H1 (cell line): ENCODE results near the gene INHBA. TPM values are rescaled to one million over a fixed set of nuclear protein-coding genes. Genes with fewer than 3 reads are reported as not detected.

Source experiments
- CTCF ChIA-PET: fragments of 300-600 bp; sonication (Branson Sonifier 250); formaldehyde crosslinking; loops from one replicate; lab custom pipeline; 2021; ENCODE audit not compliant: partially characterized antibody; lab: Charles Lee
- POLR2A ChIA-PET: fragments of 300-600 bp; sonication (Branson Sonifier 250); formaldehyde crosslinking; loops from one replicate; lab custom pipeline; 2021; ENCODE audit warnings: inconsistent platforms; ENCODE audit not compliant: partially characterized antibody; lab: Charles Lee
- DNase-seq, 2 experiments: peaks; one replicate each; pipeline versions ENCODE4 v3.0.0 to v3.0.0-alpha.2; 2010 to 2022; ENCODE audit warnings: low spot score in 2 of 2, low read depth in 1 of 2, mixed read lengths in 1 of 2
- FAIRE-seq: peaks from 2 replicates; lab custom pipeline; 2011; peaks lifted over from hg19 to GRCh38; lab: Jason Lieb, UNC
- H2AFZ ChIP-seq: 2 replicates; pipeline ENCODE4 v1.8.1; 2012; ENCODE audit warnings: low read length, inconsistent platforms
- H2AK5ac ChIP-seq: 2 replicates; pipeline ENCODE4 v1.6.1; 2013; ENCODE audit warnings: low read depth, low read length
- H2BK120ac ChIP-seq: replicated peaks from 2 replicates; pipeline ENCODE3; 2013; ENCODE audit warnings: low read depth, low read length, inconsistent platforms
- H2BK12ac ChIP-seq: 2 replicates; pipeline ENCODE4 v1.6.1; 2013; ENCODE audit warnings: low read depth, low read length
- H2BK15ac ChIP-seq: 2 replicates; pipeline ENCODE4 v1.6.1; 2013; ENCODE audit warnings: low read length
- H2BK20ac ChIP-seq: 2 replicates; pipeline ENCODE4 v1.6.1; 2013; ENCODE audit warnings: low read length
- H2BK5ac ChIP-seq: 2 replicates; pipeline ENCODE4 v1.6.1; 2013; ENCODE audit warnings: low read depth, low read length
- H3K14ac ChIP-seq: 2 replicates; pipeline ENCODE4 v1.6.1; 2013; ENCODE audit warnings: inconsistent platforms; ENCODE audit not compliant: insufficient read length
- H3K18ac ChIP-seq: 2 replicates; pipeline ENCODE4 v1.6.1; 2013; ENCODE audit warnings: low read length; ENCODE audit errors: extremely low read depth
- H3K23ac ChIP-seq: 2 replicates; pipeline ENCODE4 v1.6.1; 2013; ENCODE audit warnings: inconsistent platforms; ENCODE audit not compliant: insufficient read length
- H3K23me2 ChIP-seq: 2 replicates; pipeline ENCODE4 v1.6.1; 2013; ENCODE audit warnings: low read depth, low read length
- H3K27ac ChIP-seq: 2 replicates; pipeline ENCODE4 v1.6.1; 2011; ENCODE audit warnings: low read depth, low read length, inconsistent platforms
- H3K27me3 ChIP-seq, 4 experiments: replicated peaks in 1 of 4; 1 replicate in 1 of 4; 2 replicates in 3 of 4; pipeline versions ENCODE4 v1.6.1 to v1.8.1; 2011 to 2013; ENCODE audit warnings: low read length in 3 of 4, mild to moderate bottlenecking in 3 of 4, inconsistent platforms in 2 of 4, mixed read lengths in 2 of 4, moderate library complexity in 1 of 4; ENCODE audit not compliant: control insufficient read depth in 3 of 4, insufficient read depth in 3 of 4; ENCODE audit errors: extremely low read depth in 1 of 4
- H3K36me3 ChIP-seq, 4 experiments: 2 replicates each; pipeline versions ENCODE4 v1.6.1 to v1.8.1; 2011 to 2013; ENCODE audit warnings: mild to moderate bottlenecking in 4 of 4, low read length in 3 of 4, moderate library complexity in 2 of 4, control low read depth in 1 of 4, inconsistent platforms in 1 of 4; ENCODE audit not compliant: insufficient read depth in 4 of 4, control insufficient read depth in 2 of 4
- H3K4ac ChIP-seq: replicated peaks from 2 replicates; pipeline ENCODE3; 2013; ENCODE audit warnings: low read length, low read depth, mixed read lengths, inconsistent platforms; ENCODE audit not compliant: insufficient read length
- H3K4me1 ChIP-seq, 4 experiments: replicated peaks in 1 of 4; 1 replicate in 1 of 4; 2 replicates in 3 of 4; pipeline versions ENCODE4 v1.6.1 to v1.8.1; 2011 to 2013; ENCODE audit warnings: low read length in 3 of 4, inconsistent platforms in 2 of 4, mixed read lengths in 1 of 4; ENCODE audit not compliant: insufficient read depth in 4 of 4, control insufficient read depth in 3 of 4
- H3K4me2 ChIP-seq, 2 experiments: 2 replicates each; pipeline versions ENCODE4 v1.6.1 to v1.8.1; 2011 to 2013; ENCODE audit warnings: low read depth in 2 of 2, low read length in 2 of 2, control low read depth in 1 of 2, inconsistent platforms in 1 of 2, mild to moderate bottlenecking in 1 of 2; ENCODE audit not compliant: insufficient read depth in 1 of 2
- H3K4me3 ChIP-seq, 4 experiments: fragments of 200-600, 300-600 bp in 1 of 4; sonication (generic), shearing (Covaris generic), sonication (Bioruptor Twin) in 1 of 4; 2 replicates each; pipeline versions ENCODE4 v1.5.1 to v1.8.1; 2011 to 2016; ENCODE audit warnings: low read length in 4 of 4, low read depth in 3 of 4, control low read depth in 2 of 4, inconsistent platforms in 2 of 4, mild to moderate bottlenecking in 2 of 4, mixed read lengths in 1 of 4, moderate library complexity in 1 of 4; ENCODE audit not compliant: insufficient read depth in 2 of 4; ENCODE audit errors: extremely low read depth in 1 of 4
- H3K56ac ChIP-seq: replicated peaks from 2 replicates; pipeline ENCODE3; 2013; ENCODE audit warnings: low read depth, mild to moderate bottlenecking, mixed read lengths, low read length, inconsistent platforms; ENCODE audit not compliant: insufficient read length
- H3K79me1 ChIP-seq: 2 replicates; pipeline ENCODE4 v1.6.1; 2013; ENCODE audit warnings: low read depth, low read length, control low read depth
- H3K79me2 ChIP-seq, 2 experiments: 2 replicates each; pipeline versions ENCODE4 v1.6.1 to v1.8.1; 2012 to 2013; ENCODE audit warnings: low read length in 2 of 2, mild to moderate bottlenecking in 2 of 2, inconsistent platforms in 1 of 2; ENCODE audit not compliant: insufficient read depth in 2 of 2, control insufficient read depth in 1 of 2
- H3K9ac ChIP-seq, 4 experiments: replicated peaks in 1 of 4; 1 replicate in 1 of 4; 2 replicates in 3 of 4; pipeline versions ENCODE4 v1.6.1 to v1.8.1; 2011 to 2013; ENCODE audit warnings: low read depth in 3 of 4, low read length in 3 of 4, control low read depth in 2 of 4, mild to moderate bottlenecking in 2 of 4, moderate library complexity in 2 of 4, inconsistent platforms in 1 of 4; ENCODE audit errors: extremely low read depth in 1 of 4
- H3K9me3 ChIP-seq, 2 experiments: 2 replicates each; pipeline versions ENCODE4 v1.6.1 to v1.8.1; 2012 to 2013; ENCODE audit warnings: mild to moderate bottlenecking in 2 of 2, moderate library complexity in 2 of 2, control low read depth in 1 of 2, inconsistent platforms in 1 of 2, low read depth in 1 of 2, low read length in 1 of 2, mixed read lengths in 1 of 2; ENCODE audit not compliant: insufficient read depth in 2 of 2
- H4K20me1 ChIP-seq, 2 experiments: replicated peaks in 1 of 2; 2 replicates each; pipeline versions ENCODE3 to v1.8.1; 2011 to 2013; ENCODE audit warnings: inconsistent platforms in 2 of 2, low read length in 2 of 2, mild to moderate bottlenecking in 1 of 2; ENCODE audit not compliant: insufficient read depth in 2 of 2, control insufficient read depth in 1 of 2
- H4K5ac ChIP-seq: 2 replicates; pipeline ENCODE4 v1.6.1; 2013; ENCODE audit warnings: low read length, low read depth, mixed read lengths, inconsistent platforms; ENCODE audit not compliant: insufficient read length
- H4K8ac ChIP-seq: 2 replicates; pipeline ENCODE4 v1.8.0; 2013; ENCODE audit warnings: mild to moderate bottlenecking, moderate library complexity, low read length, inconsistent platforms; ENCODE audit not compliant: insufficient read depth; ENCODE audit errors: extremely low read depth
- H4K91ac ChIP-seq: replicated peaks from 2 replicates; pipeline ENCODE3; 2013; ENCODE audit warnings: low read length, mixed read lengths, inconsistent platforms; ENCODE audit not compliant: insufficient read length
- CHD1 ChIP-seq: IDR thresholded peaks from 2 replicates; pipeline ENCODE4 v1.6.1; 2012; ENCODE audit warnings: low read depth, low read length, improper control_type of control experiment
- CHD2 ChIP-seq: IDR thresholded peaks from 2 replicates; pipeline ENCODE4 v1.6.1; 2012; ENCODE audit warnings: low read length, improper control_type of control experiment
- CTCF ChIP-seq, 3 experiments: IDR thresholded peaks; 1 replicate in 2 of 3; 2 replicates in 1 of 3; pipeline versions ENCODE4 v1.5.1 to v1.6.1; 2011; ENCODE audit warnings: low read length in 3 of 3, mild to moderate bottlenecking in 3 of 3, inconsistent platforms in 2 of 3, low read depth in 1 of 3, moderate library complexity in 1 of 3; ENCODE audit not compliant: insufficient read depth in 1 of 3; ENCODE audit errors: control extremely low read depth in 1 of 3
- KDM4A ChIP-seq: IDR thresholded peaks from one replicate; pipeline ENCODE4 v1.7.1; 2012; ENCODE audit warnings: low read depth, mild to moderate bottlenecking, moderate library complexity, low read length, inconsistent platforms; ENCODE audit not compliant: severe bottlenecking
- RAD21 ChIP-seq, 2 experiments: IDR thresholded peaks in 1 of 2; conservative IDR thresholded peaks in 1 of 2; 2 replicates each; pipeline ENCODE4 v1.6.1; 2011; ENCODE audit warnings: low read depth in 2 of 2, low read length in 2 of 2, improper control_type of control experiment in 1 of 2, inconsistent platforms in 1 of 2, mild to moderate bottlenecking in 1 of 2, moderate library complexity in 1 of 2
- WGBS, 2 experiments: shearing (Covaris generic) in 1 of 2; methylation state at CpG; one replicate each; pipeline versions ENCODE4 v1.1.6 to v1.1.7; 2013 to 2015; ENCODE audit warnings: low lambda C conversion rate in 2 of 2, mixed read lengths in 2 of 2, inconsistent platforms in 1 of 2, low coverage in 1 of 2, missing lambda C conversion rate in 1 of 2; ENCODE audit not compliant: insufficient replicate concordance in 2 of 2, insufficient coverage in 1 of 2, insufficient read length in 1 of 2; ENCODE audit errors: extremely low coverage in 1 of 2, missing lambda C conversion rate in 1 of 2; 5-methylcytosine and 5-hydroxymethylcytosine counted together
- polyA plus RNA-seq, 7 experiments: library from polyadenylated mRNA; depleted of rRNA in 3 of 7; stranded (reverse) in 5 of 7; unstranded in 2 of 7; fragments of >200 nt in 5 of 7; fragments of 200-250 nt in 2 of 7; gene quantifications; 1 replicate in 5 of 7; 2 replicates in 1 of 7; 4 replicates in 1 of 7; pipeline versions ENCODE4 v1.2.1 to v1.2.3, GENCODE V29; 2011 to 2013; ENCODE audit warnings: missing spikeins in 2 of 7, mixed read lengths in 2 of 7
- total RNA-seq: library from RNA; stranded (reverse); fragmentation: NEBNext Ultra II Directional; extraction: Animal tissue kit (Norgen Biotek cat#: 25700); gene quantifications from 2 replicates; pipeline ENCODE4 v1.2.1, GENCODE V29; 2021

Gene INHBA
- total and polyA plus RNA-seq, 2 of the 8 experiments (the other 6 are each of a cell fraction or from before 2014, with no cell fraction given) = 1.1 to 2.7 TPM

GRCh38 chr7:41731493-41732435 lies 28.9 kb upstream of the INHBA start:
- no peak for DNase-seq
- 85% methylated on average over 7 of the region's 7 CpGs; no CpG with 5 or more reads in 1 of the 2 experiments for WGBS, 2 experiments
- Histone ChIP-seq H2BK12ac (no peak overlapping the region), H3K23me2 (no peaks in the 10 kb centered on the region), H3K79me2 (no peaks in the 10 kb centered on the region), H2AK5ac (no peak overlapping the region), H3K4me2 (no peak overlapping the region), H3K4ac (no peak overlapping the region), H3K9ac (no peak overlapping the region; a peak in 1 of 7 replicates), H2BK15ac (no peak overlapping the region), H3K36me3 (no peaks in the 10 kb centered on the region), H3K56ac (no peak overlapping the region), H3K27ac (no peak overlapping the region), H2BK20ac (no peak overlapping the region), H3K9me3 (no peaks in the 10 kb centered on the region), H2BK5ac (no peak overlapping the region), H4K8ac (no peak overlapping the region), H3K27me3 (peaks cover 0 to 3% (median 0%) of the 10 kb centered on the region in 4 experiments; a peak in 2 of 7 replicates), H4K91ac (no peak overlapping the region), H3K14ac (no peak overlapping the region), H3K18ac (no peak overlapping the region), H4K5ac (no peak overlapping the region), H3K4me3 (no peak overlapping the region), H3K79me1 (no peaks in the 10 kb centered on the region), H2AFZ (no peak overlapping the region), H4K20me1 (no peaks in the 10 kb centered on the region), H2BK120ac (no peak overlapping the region), H3K4me1 (0 out of 7 replicates have a peak, but pooled peaks cover 0 to 2% (median 0%) of the 10 kb centered on the region in 4 experiments), H3K23ac (no peak overlapping the region)
- CTCF ChIA-PET = interaction anchor here (0.7 to 3.4 kb wide), 9 partner anchors 9 to 1403 kb away, joined by 3 to 12 read pairs (median 5); no protein-coding TSS in a partner anchor
- FAIRE-seq = no peak
- POLR2A ChIA-PET = no interaction called here
- no peak for TF ChIP-seq CHD2
- peak in 1 of 2 experiments; percentile 61; a peak in 3 of 4 replicates for TF ChIP-seq RAD21 (IDR thresholded peaks at IDR 0.05 in 1 of 2, conservative IDR thresholded peaks at IDR 0.05 in 1 of 2; ENCODE audit: low read depth in 2 of 2, low read length in 2 of 2)
- peak in 1 of 3 experiments; percentile 25; a peak in 1 of 4 replicates for TF ChIP-seq CTCF (IDR thresholded peaks at IDR 0.05; ENCODE audit: control extremely low read depth in 1 of 3, insufficient read depth in 1 of 3, low read depth in 1 of 3, low read length in 3 of 3)
- no peak for TF ChIP-seq CHD1
- no peak for TF ChIP-seq KDM4A
